OCI-LY1 (cell line): ENCODE measurements around the gene VPS50.

ENCODE experiments used
- H2AFZ ChIP-seq: fragments of 200-600 bp; sonication (generic), shearing (Covaris generic); 2 replicates; pipeline ENCODE4 v1.6.0; 2014; ENCODE audit warnings: antibody characterized with exemption, mild to moderate bottlenecking, low read length
- H3F3A ChIP-seq: fragments of 200-600 bp; sonication (generic), shearing (Covaris generic); 2 replicates; pipeline ENCODE4 v1.6.0; 2014; ENCODE audit warnings: mild to moderate bottlenecking, antibody characterized with exemption, low read length, moderate library complexity; ENCODE audit not compliant: insufficient read depth
- H3K27ac ChIP-seq: fragments of 200-600 bp; sonication (generic); 2 replicates; pipeline ENCODE4 v1.5.1; 2014; ENCODE audit warnings: low read length, mixed run types, mild to moderate bottlenecking, low read depth; ENCODE audit not compliant: poor library complexity, severe bottlenecking
- H3K27me3 ChIP-seq: fragments of 200-600 bp; sonication (generic); 2 replicates; pipeline ENCODE4 v1.6.0; 2014; ENCODE audit warnings: antibody characterized with exemption, mild to moderate bottlenecking, low read length, moderate library complexity; ENCODE audit not compliant: insufficient read depth
- H3K36me3 ChIP-seq: fragments of 200-600 bp; sonication (generic); 2 replicates; pipeline ENCODE4 v1.6.1; 2014; ENCODE audit warnings: mild to moderate bottlenecking, antibody characterized with exemption, low read length, moderate library complexity, mixed read lengths; ENCODE audit not compliant: insufficient read depth
- H3K4me1 ChIP-seq: fragments of 200-600 bp; sonication (generic); 2 replicates; pipeline ENCODE4 v1.5.1; 2014; ENCODE audit warnings: mild to moderate bottlenecking, low read length, moderate library complexity; ENCODE audit not compliant: insufficient read depth, severe bottlenecking
- H3K4me2 ChIP-seq: fragments of 200-600 bp; sonication (generic), shearing (Covaris generic); 2 replicates; pipeline ENCODE4 v1.6.1; 2014; ENCODE audit warnings: low read length
- H3K4me3 ChIP-seq: fragments of 200-600 bp; sonication (generic); 2 replicates; pipeline ENCODE4 v1.5.1; 2014; ENCODE audit warnings: low read length, low read depth, mild to moderate bottlenecking, mixed read lengths; ENCODE audit not compliant: poor library complexity, severe bottlenecking
- H3K79me2 ChIP-seq: fragments of 200-600 bp; shearing (Covaris generic); 2 replicates; pipeline ENCODE4 v1.6.1; 2016; ENCODE audit warnings: mixed run types, low read length, mixed read lengths; ENCODE audit not compliant: insufficient read depth
- H3K9ac ChIP-seq: fragments of 200-600 bp; sonication (generic), shearing (Covaris generic); 2 replicates; pipeline ENCODE4 v1.6.1; 2014; ENCODE audit warnings: mild to moderate bottlenecking, low read length, mixed read lengths
- H3K9me2 ChIP-seq: fragments of 200-600 bp; sonication (generic), shearing (Covaris generic); 2 replicates; pipeline ENCODE4 v1.6.1; 2014; ENCODE audit warnings: low read depth, mild to moderate bottlenecking, low read length, mixed read lengths
- H3K9me3 ChIP-seq: fragments of 200-600 bp; shearing (Covaris generic); 2 replicates; pipeline ENCODE4 v1.6.1; 2014; ENCODE audit warnings: low read length, mixed read lengths
- H4K20me1 ChIP-seq: fragments of 200-600 bp; sonication (generic), shearing (Covaris generic); 2 replicates; pipeline ENCODE4 v1.6.0; 2016; ENCODE audit warnings: mild to moderate bottlenecking, low read length; ENCODE audit not compliant: insufficient read depth
- CTCF ChIP-seq: fragments of 200-600 bp; sonication (generic), shearing (Covaris generic); IDR thresholded peaks from 2 replicates; pipeline ENCODE4 v1.5.1; 2017; ENCODE audit warnings: mild to moderate bottlenecking, antibody characterized with exemption, low read length, moderate library complexity, mixed read lengths
- EZH2 ChIP-seq: fragments of 200-600 bp; sonication (generic), shearing (Covaris generic); IDR thresholded peaks from 2 replicates; pipeline ENCODE4 v1.8.0; 2017; ENCODE audit warnings: borderline replicate concordance, mixed run types, mild to moderate bottlenecking, antibody characterized with exemption, low read length, moderate library complexity, mixed read lengths

The VPS50 gene

GRCh38 chr7:93219868-93220267 is 12.3 kb upstream of the VPS50 start:
- TF ChIP-seq EZH2 (no peak), CTCF (no peak)
- no peaks in the 10 kb centered on the region for H3K27me3 ChIP-seq
- no peak overlapping the region for H3K27ac ChIP-seq
- H3K4me2 ChIP-seq: no peak overlapping the region
- no peaks in the 10 kb centered on the region for H3F3A ChIP-seq
- no peaks in the 10 kb centered on the region for H3K79me2 ChIP-seq
- H3K36me3 ChIP-seq: no peaks in the 10 kb centered on the region
- no peak overlapping the region for H3K9ac ChIP-seq
- no peaks in the 10 kb centered on the region for H3K9me3 ChIP-seq
- H3K4me3 ChIP-seq: no peak overlapping the region
- no peak overlapping the region for H2AFZ ChIP-seq
- no peaks in the 10 kb centered on the region for H3K9me2 ChIP-seq
- no peaks in the 10 kb centered on the region for H3K4me1 ChIP-seq
- H4K20me1 ChIP-seq: no peaks in the 10 kb centered on the region

DNA sequence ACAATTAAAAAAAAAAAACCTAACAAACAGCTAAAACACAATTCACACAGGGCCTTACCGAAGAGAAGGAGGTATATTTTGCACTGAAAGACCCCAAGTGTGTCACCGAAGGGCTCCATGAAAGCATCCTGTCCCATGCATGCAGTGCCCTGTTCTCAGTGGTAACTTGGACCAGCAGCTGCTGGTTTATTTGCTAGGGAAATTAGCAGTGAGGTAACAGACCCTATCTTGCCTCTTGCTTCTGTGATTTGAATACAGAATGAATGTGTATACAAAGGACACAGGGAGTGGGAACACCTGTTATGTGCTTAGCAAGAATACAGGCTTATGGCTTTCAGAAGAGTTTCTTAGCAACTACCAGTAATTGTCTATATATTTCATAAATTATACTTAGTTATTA is 5.9 kb upstream of the VPS50 start, which contains the start of gene HEPACAM2:
Gene HEPACAM2, minus strand, starts transcription at position 160 of the 400 bp plus-strand sequence.
- Histone ChIP-seq H3K36me3 (no peaks in the 10 kb centered on the region), H3K27me3 (no peaks in the 10 kb centered on the region), H3K9me2 (no peaks in the 10 kb centered on the region), H3K4me2 (no peak within 1 kb of the TSS), H3F3A (no peaks in the 10 kb centered on the region), H3K4me1 (peaks cover 9% of the 10 kb centered on the region), H3K27ac (no peak within 1 kb of the TSS), H3K79me2 (no peaks in the 10 kb centered on the region), H3K4me3 (no peak within 1 kb of the TSS), H3K9me3 (no peaks in the 10 kb centered on the region), H4K20me1 (no peaks in the 10 kb centered on the region), H2AFZ (no peak within 1 kb of the TSS), H3K9ac (no peak within 1 kb of the TSS)
- TF ChIP-seq CTCF (no peak), EZH2 (no peak)

DNA sequence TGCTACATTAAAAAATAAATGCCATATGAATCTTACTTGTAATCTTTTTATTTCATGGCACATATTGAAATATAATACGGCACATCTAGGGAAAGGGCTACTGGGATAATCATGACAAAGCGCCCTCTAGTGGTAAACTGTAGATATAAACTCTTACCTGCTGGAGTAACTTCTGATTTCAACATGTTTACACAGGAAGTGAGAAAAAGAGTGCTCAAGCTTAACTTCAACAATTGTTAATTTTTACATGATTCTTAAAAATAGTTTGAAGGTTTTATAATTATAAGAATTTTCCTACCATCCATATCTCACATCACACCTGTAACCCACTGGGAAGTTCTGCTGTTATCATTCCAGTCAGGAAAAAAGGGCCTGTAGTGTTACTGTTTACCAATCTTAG is 3.9 kb upstream of the VPS50 start:
- no peaks in the 10 kb centered on the region for H3F3A ChIP-seq
- no peak overlapping the region for H3K9ac ChIP-seq
- H3K27ac ChIP-seq: no peak overlapping the region
- peaks cover 8% of the 10 kb centered on the region for H3K79me2 ChIP-seq
- peak; percentile 92 for TF ChIP-seq CTCF
- no peak for TF ChIP-seq EZH2
- no peaks in the 10 kb centered on the region for H3K9me2 ChIP-seq
- peaks cover 20% of the 10 kb centered on the region for H3K4me1 ChIP-seq
- no peak overlapping the region for H3K4me3 ChIP-seq
- no peaks in the 10 kb centered on the region for H3K36me3 ChIP-seq
- H2AFZ ChIP-seq: peak overlapping the region; percentile 83
- no peaks in the 10 kb centered on the region for H3K9me3 ChIP-seq
- H3K4me2 ChIP-seq: no peak overlapping the region
- H3K27me3 ChIP-seq: no peaks in the 10 kb centered on the region
- H4K20me1 ChIP-seq: no peaks in the 10 kb centered on the region
